AG09319 (cell line): ENCODE data around the gene SYPL2.
A peak's percentile ranks its signal among the peaks of the same experiment; 100 is the strongest.

Source experiments
- DNase-seq: peaks from one replicate; pipeline ENCODE4 v3.0.0-alpha.2; 2010; ENCODE audit warnings: low read depth; ENCODE audit errors: extremely low read depth
- CTCF ChIP-seq: IDR thresholded peaks from 2 replicates; pipeline ENCODE4 v1.5.1; 2011; ENCODE audit warnings: low read depth, mild to moderate bottlenecking, inconsistent platforms, low read length, moderate library complexity

The SYPL2 gene

GRCh38 chr1:109479901-109480300, 13.6 kb downstream of the SYPL2 start:
- DNase-seq = no peak
- no peak for TF ChIP-seq CTCF

GRCh38 chr1:109481646-109482045, 15.3 kb downstream of the SYPL2 start:
- no peak for DNase-seq
- no peak for TF ChIP-seq CTCF

GRCh38 chr1:109482242-109482641, 15.9 kb downstream of the SYPL2 start:
- no peak for TF ChIP-seq CTCF
- DNase-seq = no peak

- no peak for TF ChIP-seq CTCF
- DNase-seq = no peak
Observed at GRCh38 chr1:109482791-109483671, 16.7 kb downstream of the SYPL2 start.

- DNase-seq = peak; percentile 79
- TF ChIP-seq CTCF = no peak
Observed at GRCh38 chr1:109483672-109484518, 17.5 kb downstream of the SYPL2 start, which contains the start of gene ATXN7L2. Gene ATXN7L2 (plus strand): TSS chr1:109483905. CDS start chr1:109483954, 49 bp downstream.

GRCh38 chr1:109484519-109484975, 18.2 kb downstream of the SYPL2 start:
- no peak for DNase-seq
- TF ChIP-seq CTCF = no peak

- no peak for DNase-seq
- TF ChIP-seq CTCF = no peak
Observed at GRCh38 chr1:109485001-109485400, 18.7 kb downstream of the SYPL2 start.
